ENCODE results near the gene DIP2B.

The DIP2B gene

GRCh38 chr12:50580436-50580835 lies 75.7 kb downstream of the DIP2B start:
- no peak for DNase-seq

DNA sequence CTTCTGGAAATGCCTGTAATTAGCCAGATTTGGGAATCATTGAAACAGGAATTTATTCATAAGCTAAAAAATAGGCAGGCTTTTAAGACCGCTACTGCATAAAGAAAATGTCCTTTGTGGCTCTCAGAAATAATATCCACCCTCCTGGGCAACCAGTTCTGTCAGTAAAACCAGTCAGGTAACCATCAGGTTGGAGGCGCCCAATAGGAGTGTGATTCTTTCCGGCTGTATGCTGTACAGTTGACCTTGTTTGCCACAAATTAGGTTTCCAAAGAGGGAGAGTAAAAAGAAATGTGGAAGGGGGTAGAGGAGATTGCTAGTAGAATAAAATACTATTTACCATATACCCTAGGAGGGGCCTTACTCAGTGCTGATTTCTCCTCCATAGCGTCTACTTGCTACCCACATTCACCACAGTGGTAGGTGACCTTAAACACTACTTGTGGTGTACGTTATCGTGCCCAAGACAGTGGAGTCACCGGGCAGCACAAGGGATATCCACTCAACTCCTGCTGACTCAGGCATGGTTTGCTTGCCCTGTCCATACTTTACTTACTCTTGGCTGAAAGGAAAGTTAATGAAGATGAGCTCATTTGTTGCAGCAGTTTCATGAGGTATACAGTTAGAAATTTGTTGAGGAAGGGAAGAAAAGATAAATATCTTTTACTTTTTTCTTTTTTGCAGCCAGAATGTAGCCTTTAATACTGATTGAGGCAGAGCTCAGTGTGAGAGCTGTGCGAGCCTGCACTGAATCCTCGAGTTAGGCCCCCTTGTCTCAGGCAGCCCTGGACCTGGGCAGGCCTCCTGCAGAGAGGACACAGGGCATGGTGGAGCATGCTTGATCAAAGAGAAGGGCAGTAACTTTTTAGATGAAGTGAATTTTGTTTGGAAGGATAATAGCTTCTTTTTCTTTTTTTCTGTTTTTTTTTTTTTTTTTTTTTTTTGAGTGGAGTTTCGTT lies 76.7 kb downstream of the DIP2B start:
- no peak for DNase-seq

GRCh38 chr12:50584135-50584534 lies 79.3 kb downstream of the DIP2B start:
- no peak for DNase-seq

DNA sequence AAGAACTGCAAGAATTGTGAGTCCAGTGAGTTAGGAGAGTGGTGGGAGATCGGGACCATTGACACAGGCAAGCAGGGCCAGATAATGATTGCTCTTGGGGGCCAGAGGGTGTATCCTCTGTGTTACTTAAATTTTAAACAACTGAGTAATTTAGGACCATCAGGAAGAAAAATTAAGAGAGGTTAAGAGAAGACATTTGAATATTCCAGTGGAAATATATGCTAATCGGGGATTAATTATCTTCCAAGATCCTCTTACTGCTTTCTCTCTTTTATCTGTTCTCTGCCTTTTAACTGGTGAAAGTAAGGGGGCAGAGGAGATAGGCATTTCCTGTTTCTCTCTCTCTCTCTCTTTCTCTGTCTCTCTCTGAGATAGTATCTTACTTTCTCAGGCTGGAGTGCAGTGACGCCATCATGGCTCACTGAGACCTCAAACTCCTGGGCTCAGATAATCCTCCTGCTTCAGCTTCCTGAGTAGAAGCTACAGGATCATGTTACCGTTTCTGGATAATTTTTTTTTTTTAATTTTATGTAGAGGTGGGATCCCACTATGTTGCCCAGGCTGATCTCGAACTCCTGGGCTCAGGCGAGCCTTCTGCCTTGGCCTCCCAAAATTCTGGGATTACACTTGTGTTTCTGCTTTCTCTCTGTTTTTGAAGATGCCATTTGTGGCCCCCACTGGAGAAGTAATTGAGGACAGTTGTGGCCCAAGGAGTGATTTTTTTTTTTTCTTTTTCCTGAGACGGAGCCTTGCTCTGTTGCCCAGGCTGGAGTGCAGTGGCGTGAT lies 85.1 kb downstream of the DIP2B start:
- DNase-seq = no peak

DNA sequence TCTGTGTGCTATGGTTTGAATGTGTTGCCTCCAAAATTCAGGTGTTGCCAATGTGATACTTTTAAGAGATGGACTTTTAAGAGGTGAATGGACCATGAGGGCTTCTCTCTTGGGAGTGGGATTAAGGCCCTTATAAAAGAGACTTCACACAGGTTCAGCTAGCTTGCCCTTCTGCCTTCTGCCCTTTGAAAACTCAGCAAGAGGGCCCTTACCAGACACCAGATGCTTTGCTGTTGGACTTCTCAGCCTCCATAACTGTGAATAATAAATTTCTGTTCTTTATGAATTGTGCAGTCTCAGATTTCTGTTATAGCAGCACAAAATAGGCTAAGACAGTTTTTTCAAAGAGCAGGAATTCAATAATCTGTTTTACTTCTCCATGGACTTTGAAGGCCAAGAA lies 86.1 kb downstream of the DIP2B start:
- no peak for DNase-seq

DNA sequence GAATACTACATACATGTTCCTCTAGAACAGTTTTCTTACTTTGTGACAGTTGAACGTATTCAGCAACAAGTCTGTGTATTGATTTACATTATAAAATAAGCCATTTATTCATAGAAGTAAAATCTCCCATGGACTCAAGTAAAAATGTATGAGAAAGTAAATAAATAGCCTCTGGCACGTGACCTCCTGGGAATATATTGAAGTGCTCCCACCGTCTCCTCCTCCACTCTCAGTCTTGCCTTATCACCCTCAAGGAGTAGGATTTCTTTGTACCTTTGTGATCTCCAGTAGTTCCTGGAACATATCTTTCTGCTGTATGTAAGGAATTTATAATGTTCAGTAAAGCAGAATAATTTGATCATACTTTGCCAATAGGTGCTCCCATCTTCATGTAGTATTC lies 90.9 kb downstream of the DIP2B start:
- DNase-seq = no peak

DNA sequence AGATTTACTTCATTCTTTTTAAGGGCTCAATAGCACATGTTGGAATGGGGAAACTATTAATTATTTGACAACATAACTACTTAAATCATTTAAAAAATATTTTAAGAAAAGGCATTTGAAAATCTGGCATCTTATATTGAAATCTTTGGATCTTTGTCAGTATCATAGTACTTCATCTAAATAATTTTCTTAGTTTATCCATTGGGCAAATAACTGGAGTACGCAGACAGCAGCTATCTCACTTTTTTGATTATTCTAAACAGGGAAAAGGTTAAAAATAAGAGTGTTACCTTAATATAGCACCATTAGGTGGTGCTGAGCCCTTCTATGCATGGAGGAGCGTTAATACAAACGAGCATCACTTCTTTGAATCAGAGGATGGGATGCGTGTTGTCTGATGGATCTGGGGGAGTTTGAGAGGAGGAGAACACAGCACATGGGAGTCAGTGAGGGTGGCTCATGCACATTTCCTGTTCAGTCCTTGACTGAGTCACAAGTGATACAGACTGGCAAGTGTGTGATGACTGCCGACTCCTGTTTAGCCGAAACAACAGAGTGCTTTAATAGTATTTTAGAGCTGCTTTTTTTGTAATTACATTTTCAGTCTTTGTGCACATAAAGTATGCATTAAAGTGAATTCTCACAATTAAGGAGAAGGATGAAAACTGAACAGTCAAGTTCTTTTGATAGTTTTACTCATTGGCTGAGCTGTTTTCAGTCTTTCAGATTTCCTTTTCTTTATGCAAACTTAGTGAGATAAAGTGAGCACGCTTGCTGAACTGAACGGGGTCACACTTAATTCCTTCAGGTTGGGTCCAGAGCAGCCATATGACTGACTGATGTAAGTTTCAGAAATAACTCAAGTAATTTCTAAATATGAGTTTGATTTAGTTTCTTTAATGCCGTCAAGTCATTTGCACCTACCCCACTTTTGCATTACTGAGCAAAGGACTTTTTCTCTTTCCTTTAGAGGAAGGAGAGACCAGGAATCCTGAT lies 92.7 kb downstream of the DIP2B start:
- DNase-seq = peak in 3 of 14 donors; percentile 33 to 50 (median 39)

DNA sequence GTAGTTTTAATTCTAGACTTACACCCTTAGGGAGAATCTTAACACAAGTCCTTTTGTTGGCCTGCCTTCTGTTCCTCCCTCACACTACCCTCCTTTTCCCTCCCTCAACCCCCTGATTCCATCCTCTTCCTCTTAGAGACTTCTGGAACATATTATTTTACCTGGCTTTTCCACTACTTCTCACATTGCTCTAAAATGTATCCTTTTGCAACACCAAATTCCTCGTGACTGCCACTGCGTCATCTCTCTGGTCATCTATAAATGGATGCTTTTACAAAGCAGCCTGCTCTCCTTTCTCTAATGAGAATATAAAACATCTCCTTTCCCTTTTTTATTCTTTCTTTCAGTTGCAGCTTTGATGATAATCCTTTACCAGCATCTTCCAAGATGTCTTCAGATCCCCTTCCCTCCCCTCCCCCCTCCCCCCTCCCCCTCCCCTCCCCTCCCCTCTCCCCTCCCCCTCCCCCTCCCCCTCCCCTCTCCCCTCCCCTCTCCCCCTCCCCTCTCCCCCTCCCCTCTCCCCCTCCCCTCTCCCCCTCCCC lies 93.6 kb downstream of the DIP2B start:
- peak in 3 of 14 donors; percentile 14 to 41 (median 33) for DNase-seq

DNA sequence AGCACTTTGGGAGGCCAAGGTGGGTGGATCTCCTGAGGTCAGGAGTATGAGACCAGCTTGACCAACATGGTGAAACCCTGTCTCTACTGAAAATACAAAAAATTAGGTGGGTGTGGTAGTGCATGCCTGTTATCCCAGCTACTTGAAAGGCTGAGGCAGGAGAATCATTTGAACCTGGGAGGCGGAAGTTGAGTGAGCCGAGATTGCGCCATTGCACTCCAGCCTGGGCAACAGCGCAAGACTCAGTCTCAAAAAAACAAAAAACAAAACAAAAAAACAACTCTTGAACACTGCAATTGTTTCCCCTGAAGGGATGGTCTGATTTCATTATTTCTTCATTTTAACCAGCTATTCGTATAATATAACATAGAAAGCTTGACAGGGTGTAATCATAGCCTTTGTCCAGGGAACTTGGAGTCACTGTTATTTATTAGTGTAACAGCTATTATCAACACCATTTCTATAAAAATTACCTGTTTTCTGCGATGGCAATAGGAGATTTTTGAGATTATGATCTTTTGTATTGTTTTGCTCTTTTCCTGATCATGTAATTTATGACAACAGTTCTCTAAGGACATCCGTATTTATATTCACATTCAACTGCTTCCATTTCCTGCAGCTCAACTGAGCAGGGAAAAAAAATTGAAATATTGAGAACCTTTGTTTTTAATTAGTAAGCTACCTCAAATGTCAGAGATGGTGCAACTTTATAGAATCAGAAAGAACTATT lies 94.7 kb downstream of the DIP2B start:
- DNase-seq = no peak

GRCh38 chr12:50600364-50600763 lies 95.6 kb downstream of the DIP2B start:
- DNase-seq = no peak

DNA sequence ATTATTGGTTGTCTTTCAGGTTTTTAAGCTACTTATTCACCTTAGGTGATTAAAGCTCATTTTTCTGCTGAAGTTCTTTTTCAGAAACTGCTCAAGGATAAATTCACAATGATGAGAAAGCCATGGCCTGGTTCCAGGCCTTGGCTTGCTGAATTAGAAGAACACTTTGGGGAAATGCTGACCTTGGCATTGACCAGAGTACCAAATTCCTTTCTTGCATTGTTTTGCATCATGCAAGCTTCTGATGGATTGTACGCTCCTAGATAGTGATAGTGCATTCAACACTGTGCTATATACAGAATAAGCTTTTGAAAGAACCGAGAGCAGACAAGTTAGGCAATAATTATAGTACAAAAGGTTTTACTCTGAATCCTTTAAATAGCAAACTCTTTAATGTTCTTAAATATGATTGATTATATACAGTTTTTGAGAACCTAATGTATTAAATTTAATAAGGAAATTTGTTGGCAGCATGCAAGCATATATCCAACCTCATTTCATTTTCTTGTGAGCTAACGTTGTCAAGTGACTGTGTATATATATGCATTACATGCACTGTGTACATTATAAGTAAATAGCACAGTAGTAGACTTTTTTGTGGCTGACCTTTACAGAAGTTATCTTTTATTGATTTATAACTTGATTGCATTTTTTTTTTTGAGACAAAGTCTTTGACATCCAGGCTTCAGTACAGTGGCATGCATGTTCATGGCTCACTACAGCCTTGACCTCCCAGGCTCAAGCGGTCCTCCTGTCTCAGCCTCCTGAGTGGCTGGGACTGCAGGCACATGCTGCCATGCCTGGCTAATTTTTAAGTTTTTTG lies 99.2 kb downstream of the DIP2B start:
- peak in 1 of 14 donors; percentile 43 for DNase-seq

DNA sequence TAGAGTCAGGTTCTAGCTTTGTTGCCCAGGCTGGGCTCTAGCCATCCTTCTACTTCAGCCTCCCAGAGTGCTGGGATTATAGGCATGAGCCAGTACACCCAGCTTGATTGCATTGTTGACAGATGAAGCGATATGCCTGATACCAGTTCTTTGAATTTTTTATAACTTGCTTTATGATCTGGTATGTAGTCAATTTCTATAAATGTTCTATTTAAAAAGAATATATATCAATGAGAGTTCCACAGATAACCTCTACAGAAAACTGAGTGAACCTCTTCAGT lies 99.8 kb downstream of the DIP2B start:
- DNase-seq = no peak

DNA sequence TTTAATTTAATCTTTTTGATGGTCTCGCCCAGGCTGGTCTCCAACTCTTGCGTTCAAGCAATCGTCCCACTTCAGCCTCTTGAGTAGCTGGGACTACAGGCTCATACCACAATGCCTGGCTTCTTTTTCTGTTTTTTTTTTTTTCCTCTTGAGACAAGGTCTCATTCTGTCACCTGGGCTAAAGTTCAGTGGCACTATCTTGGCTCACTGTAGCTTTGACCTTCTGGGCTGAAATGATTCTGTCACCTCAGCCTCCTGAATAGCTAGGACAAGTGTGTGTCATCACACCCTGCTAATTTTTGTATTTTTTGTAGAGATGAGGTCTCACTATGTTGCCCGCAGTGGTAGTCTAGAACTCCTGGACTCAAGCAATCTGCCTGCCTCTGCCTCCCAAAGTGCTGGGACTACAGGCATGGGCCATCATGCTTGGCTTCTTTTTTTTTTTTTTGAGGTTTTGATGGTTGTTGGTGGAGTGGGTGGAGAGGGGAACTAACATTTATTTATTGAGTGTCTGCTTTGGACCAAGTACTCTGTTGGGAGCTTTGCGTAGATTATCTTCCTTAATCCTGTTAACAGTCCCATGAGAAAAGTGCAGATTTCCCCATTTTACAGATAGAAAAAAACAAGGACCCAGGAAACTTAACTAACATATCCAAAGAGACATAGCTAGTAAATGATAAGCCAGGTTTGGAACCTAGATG lies 102.0 kb downstream of the DIP2B start:
- no peak for DNase-seq

DNA sequence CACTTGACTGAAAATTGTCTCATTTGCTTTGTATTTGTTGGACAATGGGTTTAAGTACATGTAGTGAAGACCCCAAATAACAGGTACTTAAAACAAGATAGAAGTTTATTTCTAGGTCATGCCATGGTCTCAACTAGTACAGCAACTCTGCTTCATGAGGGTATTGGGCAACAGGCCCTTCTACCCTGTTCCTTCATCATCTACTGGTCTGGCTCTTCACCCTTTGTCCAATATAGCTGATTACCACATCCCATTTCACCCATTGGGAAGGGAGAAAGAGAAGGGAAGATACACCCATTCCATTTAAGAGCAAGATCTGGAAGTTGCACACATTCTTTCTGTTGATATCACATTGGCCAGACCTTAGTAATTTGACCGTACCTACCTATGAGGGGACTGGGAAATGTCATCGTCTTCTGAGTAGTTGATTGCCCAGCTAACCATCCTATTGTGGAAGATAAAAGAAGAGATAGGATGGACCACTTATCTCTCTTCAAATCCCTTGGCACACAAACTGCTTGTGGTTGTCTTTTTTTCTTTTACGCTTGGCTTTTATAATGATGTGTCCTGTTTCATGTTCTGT lies 104.6 kb downstream of the DIP2B start:
- DNase-seq = no peak

GRCh38 chr12:50610171-50610570 lies 105.4 kb downstream of the DIP2B start:
- no peak for DNase-seq

DNA sequence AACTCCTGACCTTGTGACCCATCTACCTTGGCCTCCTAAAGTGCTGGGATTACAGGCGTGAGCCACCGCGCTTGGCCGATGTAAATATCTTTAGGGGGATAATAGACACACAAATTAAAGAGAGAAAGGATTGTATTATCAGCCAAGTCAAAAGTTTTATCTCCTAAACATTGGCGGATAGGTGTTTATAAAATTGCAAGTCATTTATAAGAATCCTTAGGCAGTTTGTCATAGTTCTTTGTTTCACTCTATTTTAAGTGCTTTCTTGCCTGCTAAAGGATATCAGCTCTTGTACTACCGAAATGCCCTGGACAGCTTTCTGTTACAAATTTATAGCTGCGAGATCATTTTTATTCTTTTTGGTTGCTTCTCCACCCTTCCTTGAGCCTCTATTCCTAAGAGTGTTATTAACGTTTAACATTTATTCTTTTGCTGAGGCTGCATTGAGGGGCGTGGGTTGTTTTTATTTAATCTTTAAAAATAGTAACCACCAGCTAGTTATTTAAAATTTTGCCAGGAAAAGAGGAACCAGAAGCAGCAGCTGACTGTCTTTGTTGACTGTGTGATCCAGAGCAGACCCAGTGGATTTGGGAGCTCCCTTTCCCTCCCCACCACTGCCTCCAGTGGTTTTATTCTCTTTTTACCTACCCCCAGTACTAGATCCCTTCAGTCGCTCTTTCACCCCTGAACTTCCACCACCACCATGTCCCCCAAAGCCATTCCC lies 106.4 kb downstream of the DIP2B start:
- DNase-seq = no peak

- DNase-seq = peak in 1 of 14 donors; percentile 63
Observed at GRCh38 chr12:50612882-50613281, 108.1 kb downstream of the DIP2B start.

DNA sequence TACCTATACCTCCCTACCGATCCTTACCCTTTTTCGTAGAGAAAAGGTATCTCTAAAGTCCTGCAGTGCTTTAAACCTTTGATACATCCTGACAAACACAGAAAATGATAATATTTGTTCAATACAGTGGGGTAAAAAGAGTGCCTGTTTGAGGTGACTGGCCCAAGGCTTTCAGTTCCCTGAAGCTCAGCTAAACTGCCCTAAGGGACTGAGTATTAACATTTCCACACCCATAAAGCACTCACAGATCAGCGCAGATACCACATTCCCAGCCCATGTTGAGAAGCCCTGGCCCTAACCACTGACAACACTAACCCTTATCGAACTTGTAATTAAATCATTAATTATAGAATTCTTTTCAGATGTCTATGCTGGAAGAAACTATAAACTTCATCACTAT lies 108.7 kb downstream of the DIP2B start:
- DNase-seq = no peak

All from C1 segment of cervical spinal cord (tissue), 14 donors.